ENCODE measurements around the gene TAPT1. TPM values are rescaled to one million over a fixed set of nuclear protein-coding genes. Genes with fewer than 3 reads are reported as not detected.
"Not testable (repeated sequence)": the region's sequence is repeated elsewhere in the genome, so short reads cannot be mapped to it uniquely, and the experiment has no call there.

The TAPT1 gene, protein sequence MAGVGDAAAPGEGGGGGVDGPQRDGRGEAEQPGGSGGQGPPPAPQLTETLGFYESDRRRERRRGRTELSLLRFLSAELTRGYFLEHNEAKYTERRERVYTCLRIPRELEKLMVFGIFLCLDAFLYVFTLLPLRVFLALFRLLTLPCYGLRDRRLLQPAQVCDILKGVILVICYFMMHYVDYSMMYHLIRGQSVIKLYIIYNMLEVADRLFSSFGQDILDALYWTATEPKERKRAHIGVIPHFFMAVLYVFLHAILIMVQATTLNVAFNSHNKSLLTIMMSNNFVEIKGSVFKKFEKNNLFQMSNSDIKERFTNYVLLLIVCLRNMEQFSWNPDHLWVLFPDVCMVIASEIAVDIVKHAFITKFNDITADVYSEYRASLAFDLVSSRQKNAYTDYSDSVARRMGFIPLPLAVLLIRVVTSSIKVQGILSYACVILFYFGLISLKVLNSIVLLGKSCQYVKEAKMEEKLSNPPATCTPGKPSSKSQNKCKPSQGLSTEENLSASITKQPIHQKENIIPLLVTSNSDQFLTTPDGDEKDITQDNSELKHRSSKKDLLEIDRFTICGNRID
- 39.5 TPM for total RNA-seq
- long read RNA-seq, full-length matches to known transcripts = 64 of 74 reads
- long read RNA-seq, partial matches to known transcripts = 1 of 74 reads
- long read RNA-seq, other reads (novel, unspliced or antisense) = 9 of 74 reads

DNA sequence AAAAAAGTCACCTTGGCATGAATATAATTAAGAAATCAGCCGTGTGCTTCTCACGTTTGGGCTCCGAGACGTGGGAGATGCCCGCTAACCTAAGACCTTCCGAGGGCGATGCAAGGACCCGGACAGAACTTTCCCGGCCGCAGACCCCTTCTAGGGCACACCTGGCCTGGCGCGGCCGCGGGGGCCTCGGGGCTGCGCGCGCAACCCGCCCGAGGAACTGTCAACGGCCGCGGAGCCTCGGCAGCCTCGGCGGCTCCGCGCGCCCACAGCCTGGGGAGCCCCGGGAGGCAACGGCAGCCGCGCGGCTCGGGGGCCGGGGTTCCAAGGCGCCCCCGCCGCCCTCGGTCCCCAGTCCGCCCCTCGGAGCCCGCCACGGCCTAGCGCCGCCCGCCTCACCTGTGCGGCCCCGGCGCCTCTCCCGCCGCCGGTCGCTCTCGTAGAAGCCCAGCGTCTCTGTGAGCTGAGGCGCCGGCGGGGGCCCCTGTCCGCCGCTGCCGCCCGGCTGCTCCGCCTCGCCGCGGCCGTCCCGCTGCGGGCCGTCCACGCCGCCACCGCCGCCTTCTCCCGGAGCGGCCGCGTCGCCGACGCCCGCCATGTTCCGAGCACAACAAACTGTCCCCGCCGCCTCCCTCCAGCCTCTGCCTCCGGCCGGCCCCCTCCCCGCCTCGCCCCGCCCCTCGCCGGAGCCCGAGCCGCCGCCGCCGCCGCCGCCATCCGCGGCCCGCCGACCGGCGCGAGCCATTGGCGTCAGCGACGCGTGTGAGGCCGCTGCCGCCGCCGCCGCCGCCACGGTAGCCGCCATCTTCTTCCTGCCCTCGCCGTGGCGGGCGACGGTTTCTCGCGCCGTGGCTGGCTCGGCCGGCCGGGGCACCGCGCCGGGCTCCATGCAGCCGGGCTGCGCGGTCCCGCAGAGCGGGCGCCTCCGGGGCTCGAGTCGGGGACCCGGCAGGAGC lies at the start of gene TAPT1:
Gene TAPT1 (minus strand): TSS at position 609 of the 953 bp plus-strand sequence. CDS start 14 bp downstream, at position 595.
- intact Hi-C loops (cut with DNase I) = no loop called here
- peak; percentile 82 for ATAC-seq (ENCODE audit: poor library complexity)
- peak; percentile 90 for DNase-seq

DNA sequence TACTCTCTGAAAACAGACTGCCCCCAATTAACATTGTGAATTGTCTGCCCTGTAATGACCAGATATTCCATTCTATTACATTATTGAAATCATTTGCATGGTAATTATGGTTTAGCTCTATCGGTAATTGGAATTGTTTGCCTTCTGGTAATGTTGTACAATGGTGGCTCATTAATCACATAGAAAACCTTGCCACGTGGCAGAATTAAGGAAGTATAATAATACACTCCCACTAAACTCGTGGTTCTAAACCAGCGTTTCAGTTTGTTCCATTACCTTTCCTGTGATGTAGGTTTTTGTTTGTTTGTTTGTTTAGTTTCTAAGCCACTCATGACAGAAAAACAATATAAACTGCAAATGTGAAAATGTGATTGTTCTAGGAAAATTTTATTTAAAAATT lies 45.1 kb upstream of the TAPT1 start:
- intact Hi-C loops (cut with DNase I) = no loop called here
- ATAC-seq (ENCODE audit: poor library complexity) (no peak), DNase-seq (no peak)

DNA sequence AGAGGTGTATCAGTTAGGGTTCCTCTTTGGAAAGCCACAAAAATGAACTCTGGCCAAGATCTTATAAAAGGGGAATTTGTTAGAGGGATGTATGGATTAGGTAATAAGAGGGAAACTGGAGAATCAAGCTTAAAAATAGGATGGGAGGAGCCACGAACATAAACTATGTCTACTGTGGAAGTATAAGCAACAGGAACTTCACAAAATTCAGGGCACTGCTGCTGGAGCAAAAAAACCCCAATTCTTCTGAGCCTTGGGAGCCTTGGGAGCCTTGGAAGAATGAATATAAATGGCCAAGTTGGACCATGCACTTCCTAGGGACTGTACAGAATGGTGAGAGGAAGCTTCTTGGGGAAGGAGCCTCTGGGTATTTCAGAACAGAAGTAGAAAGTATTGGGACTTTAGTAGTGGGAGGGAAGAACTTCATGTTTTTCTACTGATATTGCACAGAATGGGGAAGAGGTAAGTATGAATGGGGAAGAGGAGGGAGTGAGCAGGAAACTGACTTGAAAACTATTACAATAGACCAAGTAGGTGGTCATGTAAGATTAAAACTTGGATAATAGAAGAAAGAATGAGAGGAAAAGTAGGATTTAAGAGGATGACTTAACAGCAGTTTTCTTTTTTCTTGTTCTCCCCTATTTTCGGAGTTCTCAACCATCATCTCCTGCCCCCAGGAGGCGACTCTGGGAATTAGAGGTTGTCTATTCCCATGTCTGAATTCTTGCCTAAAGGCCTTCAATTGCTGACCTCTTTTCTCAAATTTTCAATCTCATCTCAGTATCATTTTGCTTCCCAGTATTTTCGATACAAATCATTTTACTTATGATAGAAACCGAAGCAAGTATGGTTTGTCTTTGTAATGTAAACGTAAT lies 44.4 kb upstream of the TAPT1 start:
- intact Hi-C loops (cut with DNase I) = no loop called here
- ATAC-seq (ENCODE audit: poor library complexity) (peak; percentile 60), DNase-seq (no peak)

DNA sequence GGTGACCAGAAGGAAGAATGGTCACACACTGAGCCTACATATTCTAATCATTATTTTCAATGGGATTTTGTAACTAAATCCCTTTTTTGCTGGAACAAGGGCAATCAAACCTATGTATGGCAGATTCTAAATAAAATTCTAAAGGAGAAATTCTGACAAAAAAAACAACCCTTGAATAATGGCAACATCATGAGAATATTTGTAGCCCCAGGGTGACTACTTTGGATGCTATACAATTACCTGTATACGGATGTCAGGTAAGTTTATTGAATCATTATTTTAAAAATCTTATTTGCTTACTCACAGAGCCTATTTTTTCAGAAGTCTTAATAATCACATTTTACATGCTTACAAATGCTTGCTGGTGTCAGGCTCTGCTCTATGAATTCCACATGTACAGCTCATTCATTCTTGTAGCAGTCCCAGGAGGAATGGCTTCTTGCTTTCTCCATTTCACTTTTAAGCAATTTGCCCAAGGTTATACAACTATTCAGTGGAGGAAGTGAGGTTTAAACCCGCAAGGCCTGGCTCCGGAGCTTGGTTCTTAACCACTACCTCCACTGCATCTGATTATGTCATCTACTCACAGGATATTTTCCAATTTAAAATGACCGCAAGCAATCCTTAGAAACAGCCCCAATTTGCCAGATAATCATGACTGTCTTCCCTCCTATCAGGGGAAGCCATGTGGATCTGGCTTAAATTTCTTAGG lies 43.6 kb upstream of the TAPT1 start:
- intact Hi-C loops (cut with DNase I) = not testable (repeated sequence)
- ATAC-seq (ENCODE audit: poor library complexity) (peak; percentile 44), DNase-seq (peak; percentile 39)

DNA sequence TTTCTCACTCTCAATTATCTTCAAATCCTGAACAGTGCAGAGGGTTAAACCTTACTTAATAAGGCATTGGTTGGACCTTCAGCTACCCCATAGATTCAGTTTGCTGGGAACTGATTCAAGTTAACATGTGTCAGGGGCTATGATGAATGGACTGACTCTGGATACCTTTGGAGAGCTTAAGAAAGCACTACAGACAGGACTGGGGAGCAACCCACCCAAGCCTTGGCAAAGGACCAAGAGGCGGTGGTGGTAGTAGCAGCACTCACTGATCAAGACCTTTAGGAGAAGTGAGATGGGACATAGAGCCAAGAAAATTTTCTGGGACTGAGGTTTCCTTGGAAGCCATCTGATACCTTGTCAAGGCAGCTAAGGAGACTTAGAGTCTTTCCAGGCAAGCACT lies 43.0 kb upstream of the TAPT1 start:
- intact Hi-C loops (cut with DNase I) = no loop called here
- DNase-seq = no peak
- no peak for ATAC-seq (ENCODE audit: poor library complexity)

DNA sequence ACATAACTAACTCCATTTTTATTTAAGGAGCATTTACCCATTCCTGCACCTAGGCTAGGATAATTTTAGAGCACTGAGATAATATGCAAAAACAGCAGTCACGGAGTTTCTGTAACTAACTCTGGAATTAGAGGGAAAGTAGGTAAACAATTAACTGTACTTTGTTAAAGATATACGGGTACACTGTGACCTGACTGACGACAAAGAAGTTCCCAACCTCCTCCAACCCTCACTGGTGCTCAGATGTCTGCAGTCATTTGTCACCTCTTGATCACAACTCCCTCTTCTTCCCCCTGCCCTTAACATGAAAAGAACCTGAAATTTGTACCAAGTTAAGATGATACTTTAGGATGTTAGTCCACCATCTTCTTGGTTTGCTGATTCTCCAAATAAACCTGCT lies 42.0 kb upstream of the TAPT1 start:
- intact Hi-C loops (cut with DNase I) = no loop called here
- DNase-seq (no peak), ATAC-seq (ENCODE audit: poor library complexity) (no peak)

DNA sequence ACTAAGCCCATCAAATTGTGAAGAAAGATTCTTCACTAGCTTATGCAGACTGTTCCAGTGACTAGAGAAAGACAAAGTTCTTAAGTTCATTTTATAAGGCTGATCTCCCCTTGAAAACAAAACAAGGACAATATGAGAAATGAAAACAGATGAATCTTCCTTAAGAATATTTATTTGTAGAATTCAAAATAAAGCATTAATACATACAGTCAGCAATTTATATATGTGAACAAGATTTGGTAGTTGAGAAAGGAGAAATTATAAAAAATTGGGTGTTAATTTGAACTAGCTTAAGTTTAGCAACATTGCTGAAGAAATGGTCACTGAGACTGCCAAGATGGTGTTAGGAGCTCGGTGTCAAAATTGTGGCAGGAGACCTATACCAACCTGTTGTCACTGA lies 41.4 kb upstream of the TAPT1 start:
- intact Hi-C loops (cut with DNase I) = no loop called here
- ATAC-seq (ENCODE audit: poor library complexity) (no peak), DNase-seq (no peak)

DNA sequence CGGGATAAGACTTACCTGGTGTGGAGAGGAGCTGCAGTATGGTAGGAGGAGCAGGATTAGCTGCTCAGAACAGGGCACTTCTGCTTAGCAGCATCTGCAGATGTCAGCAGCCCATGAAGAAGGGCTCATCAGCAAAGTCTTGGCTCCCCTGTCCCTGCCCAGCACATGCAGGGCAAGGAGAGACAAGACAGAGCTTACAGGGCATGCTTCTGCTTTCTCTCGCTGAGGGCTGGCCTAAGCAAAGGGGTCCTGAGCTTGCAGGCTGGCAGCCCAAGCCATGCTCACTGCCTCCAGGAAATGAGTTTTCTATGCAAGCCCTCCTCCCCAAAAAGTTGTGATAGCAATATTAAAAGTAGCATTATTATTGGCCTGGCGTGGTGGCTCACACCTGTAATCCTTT lies 39.5 kb upstream of the TAPT1 start:
- intact Hi-C loops (cut with DNase I) = no loop called here
- peak; percentile 37 for DNase-seq
- ATAC-seq (ENCODE audit: poor library complexity) = no peak

DNA sequence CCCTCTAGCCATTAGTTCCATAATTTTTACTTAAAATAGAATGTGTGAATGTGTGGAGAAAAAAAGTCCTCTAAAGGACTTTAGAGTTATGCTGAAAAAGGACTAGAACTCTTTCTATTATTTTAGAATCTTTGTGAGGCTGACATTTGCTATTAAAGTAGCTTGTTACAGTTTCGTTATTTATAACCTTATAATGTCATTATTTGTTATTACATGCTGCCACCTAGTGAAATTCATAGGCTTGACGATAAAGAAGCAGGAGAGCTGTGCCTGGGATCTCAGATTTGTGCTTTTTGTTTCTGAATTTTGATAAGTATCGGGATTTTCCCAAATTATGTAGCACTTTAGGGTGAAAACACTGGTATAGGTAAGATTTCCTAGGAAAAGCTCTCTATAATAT lies 38.5 kb upstream of the TAPT1 start:
- ATAC-seq (ENCODE audit: poor library complexity) (peak; percentile 81), DNase-seq (no peak)
- intact Hi-C loops (cut with DNase I) = loop anchor here (5.0 kb wide), 2 partner anchors 237 to 382 kb away; no protein-coding TSS in a partner anchor

DNA sequence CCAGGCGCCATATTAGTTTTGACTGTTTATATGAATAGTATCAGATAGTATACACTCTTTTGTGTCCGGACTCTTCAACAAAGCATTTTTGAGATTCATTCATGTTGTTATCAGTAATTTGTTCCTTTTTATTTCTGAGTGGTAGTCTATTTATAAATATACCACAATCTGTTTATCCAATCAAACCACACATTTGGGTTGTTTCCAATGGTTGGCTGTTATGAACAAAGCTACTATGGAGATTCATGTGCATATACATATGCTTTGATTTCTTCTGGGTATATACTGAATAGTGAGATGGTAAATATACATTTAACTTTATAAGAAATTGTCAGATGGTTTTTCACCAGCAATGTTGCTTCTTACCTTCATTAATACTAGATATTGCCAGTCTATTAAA lies 36.8 kb upstream of the TAPT1 start:
- DNase-seq = no peak
- no peak for ATAC-seq (ENCODE audit: poor library complexity)

DNA sequence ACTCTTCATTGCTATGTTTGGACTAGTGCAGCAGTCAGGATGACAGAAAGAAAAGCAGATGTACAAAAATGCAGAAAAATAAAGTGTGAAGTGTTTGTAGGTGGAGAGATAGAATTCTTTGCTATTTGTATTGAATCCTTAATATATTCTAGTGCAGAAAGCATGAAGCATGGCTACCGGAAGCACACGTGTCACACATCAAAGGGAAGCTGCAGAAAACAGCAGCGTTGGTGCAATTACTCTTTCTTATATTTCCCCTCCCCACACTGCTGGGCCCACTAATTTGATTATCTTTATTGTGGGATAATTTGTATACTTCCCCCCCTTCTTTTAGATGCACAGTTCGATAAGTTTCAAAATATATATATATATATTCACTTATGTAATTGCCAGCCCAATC lies 35.9 kb upstream of the TAPT1 start:
- intact Hi-C loops (cut with DNase I) = loop anchor here (5.0 kb wide), 2 partner anchors 235 to 380 kb away; no protein-coding TSS in a partner anchor
- no peak for ATAC-seq (ENCODE audit: poor library complexity)
- no peak for DNase-seq

More for the DNA sequence above, 36.8 kb upstream of the TAPT1 start:
- intact Hi-C loops (cut with DNase I) = loop anchor here (5.0 kb wide), 2 partner anchors 236 to 381 kb away; no protein-coding TSS in a partner anchor

DNA sequence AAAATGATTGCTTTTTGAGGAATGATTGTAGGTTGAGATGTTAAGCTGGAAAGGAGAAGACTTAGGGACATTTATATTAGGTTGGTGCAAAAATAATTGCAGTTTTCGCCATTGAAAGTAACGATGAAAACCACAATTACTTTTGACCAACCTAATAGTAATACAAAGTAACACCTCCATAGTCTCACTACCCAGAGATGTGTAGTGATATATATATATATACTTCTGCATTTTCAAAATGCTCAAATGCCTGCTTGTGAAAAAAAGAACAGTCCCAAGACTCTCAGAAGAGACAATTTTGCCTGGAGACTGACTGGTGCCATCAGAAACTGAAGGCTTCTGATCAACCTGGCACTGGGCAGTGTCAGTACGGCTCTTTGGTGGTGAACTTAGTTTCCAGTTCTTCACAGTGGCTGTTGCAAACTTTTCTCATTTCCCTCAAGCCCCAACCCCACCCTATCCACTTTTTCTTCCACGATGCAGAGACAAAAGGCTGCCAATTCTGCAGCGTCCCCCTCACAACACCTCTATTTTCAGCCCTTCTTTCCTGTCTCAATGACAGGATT lies 35.1 kb upstream of the TAPT1 start:
- intact Hi-C loops (cut with DNase I) = loop anchor here (5.0 kb wide), 2 partner anchors 234 to 379 kb away; no protein-coding TSS in a partner anchor

DNA sequence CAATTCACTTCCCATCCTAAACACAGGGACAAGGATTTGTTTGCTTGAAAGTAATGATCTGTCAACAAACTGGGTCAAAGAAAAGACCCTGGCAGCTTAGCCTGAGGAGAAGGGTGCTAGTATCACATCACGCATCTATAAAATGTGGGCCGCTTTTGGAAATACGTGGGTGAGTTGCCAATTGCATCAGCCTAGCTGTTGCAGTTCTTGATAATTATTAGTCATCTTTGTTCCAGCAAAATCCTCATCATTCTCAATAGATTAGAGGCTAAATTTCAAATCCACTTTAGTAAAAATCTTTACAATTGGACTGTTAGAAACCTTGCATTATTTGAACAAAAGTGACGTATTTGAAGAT lies 33.6 kb upstream of the TAPT1 start:
- ATAC-seq (ENCODE audit: poor library complexity) (no peak), DNase-seq (no peak)
- intact Hi-C loops (cut with DNase I) = loop anchor here (5.0 kb wide), 2 partner anchors 233 to 378 kb away; no protein-coding TSS in a partner anchor

More for the DNA sequence above, 35.1 kb upstream of the TAPT1 start:
- no peak for ATAC-seq (ENCODE audit: poor library complexity)
- DNase-seq = no peak

DNA sequence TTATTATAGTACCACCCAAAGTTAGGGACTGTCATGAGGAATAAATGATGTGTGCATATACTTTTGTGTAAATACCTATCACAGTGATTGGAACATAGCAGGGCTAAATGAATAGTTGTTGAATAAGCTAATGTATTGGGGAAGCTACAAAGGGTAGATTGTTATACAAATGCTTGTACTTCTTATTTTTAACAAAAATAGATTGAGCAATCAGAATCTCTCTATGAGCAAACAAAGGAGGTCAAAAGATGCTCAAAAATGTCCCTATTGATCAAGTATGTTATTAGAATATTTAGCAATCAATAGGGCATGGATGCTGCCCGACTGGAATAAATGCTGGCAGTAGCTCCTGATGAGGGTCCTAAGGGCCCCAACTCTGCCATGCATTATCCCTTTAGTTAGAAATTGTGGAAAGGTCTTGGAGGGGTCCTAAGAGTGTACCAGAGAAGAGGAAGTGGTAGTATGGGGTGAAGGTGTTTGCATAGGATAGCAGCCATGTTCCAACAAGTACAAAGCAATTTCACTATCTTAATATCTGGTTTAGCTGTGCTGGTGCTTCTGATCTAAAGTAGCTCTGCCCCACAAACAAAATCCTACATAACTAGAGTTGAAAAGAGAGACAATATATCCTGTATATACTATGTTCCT lies 33.1 kb upstream of the TAPT1 start:
- no peak for DNase-seq
- no peak for ATAC-seq (ENCODE audit: poor library complexity)
- intact Hi-C loops (cut with DNase I) = no loop called here

DNA sequence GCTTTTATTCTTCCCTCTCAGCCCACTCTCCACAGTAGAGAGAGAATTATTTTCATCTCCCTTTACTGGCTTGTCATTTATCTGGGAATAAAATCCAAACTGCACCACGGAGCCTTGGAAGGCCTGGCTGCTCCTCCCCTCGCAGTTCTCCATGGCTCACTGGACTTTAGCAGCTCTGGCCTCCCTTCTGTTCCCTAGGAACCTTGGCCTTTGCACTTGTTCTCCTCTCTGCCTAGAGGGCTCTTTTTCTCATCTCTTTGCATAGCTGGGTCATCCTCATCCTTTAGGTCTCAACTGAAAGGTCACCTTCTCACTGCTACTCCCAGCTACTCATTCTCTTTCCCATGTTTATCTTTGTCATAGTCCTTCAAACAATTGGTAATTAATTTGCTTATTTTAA lies 31.3 kb upstream of the TAPT1 start:
- no peak for ATAC-seq (ENCODE audit: poor library complexity)
- intact Hi-C loops (cut with DNase I) = no loop called here
- no peak for DNase-seq

DNA sequence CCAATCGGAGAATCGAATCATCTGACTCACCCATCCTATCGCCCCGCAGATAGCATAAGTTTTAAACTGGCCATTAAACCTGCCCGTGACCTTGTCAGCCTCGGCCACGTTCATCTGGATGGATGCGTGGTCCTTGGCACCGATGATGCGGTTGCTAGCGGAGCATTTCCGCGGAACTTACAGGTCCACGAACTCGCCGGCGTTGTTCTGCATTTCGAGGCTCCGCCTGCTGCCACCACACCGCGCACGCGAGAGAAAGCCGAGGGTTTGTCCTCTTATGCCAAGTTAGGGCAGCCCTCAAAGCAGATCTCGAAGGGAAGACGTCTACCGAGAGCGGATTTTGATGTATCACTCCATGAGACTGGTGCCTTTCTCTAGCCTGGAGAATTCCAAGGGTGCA lies 30.1 kb upstream of the TAPT1 start:
- DNase-seq (no peak), ATAC-seq (ENCODE audit: poor library complexity) (no peak)
- intact Hi-C loops (cut with DNase I) = no loop called here

DNA sequence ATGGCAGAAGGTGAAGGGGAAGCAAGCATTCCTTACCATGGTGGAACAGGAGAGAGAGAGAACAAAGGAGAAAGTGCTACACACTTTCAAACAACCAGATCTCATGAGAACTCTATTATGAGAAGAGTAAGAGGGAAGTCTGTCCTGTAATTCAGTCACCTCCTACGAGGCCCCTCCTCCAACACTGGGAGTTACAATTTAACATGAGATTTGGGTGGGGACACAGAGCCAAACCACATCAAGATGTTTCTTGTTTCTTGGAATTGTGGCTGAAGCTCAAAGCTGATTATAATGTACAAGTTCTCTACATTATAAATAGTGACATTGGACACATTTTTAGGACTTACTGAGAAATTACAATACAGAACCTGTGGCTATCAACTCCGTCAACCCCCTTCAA lies 29.5 kb upstream of the TAPT1 start:
- no peak for ATAC-seq (ENCODE audit: poor library complexity)
- intact Hi-C loops (cut with DNase I) = no loop called here

More for the DNA sequence above, 29.5 kb upstream of the TAPT1 start:
- no peak for DNase-seq
